ENCODE results near the gene NMS.
"Not testable (repeated sequence)": the region's sequence is repeated elsewhere in the genome, so short reads cannot be mapped to it uniquely, and the experiment has no call there.

NMS gene, protein sequence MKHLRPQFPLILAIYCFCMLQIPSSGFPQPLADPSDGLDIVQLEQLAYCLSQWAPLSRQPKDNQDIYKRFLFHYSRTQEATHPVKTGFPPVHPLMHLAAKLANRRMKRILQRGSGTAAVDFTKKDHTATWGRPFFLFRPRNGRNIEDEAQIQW

GRCh38 chr2:100470182-100470581 lies at the start of gene NMS:
Gene NMS (plus strand): TSS chr2:100470482. CDS start chr2:100470489, 7 bp downstream.
- no peak for DNase-seq

DNA sequence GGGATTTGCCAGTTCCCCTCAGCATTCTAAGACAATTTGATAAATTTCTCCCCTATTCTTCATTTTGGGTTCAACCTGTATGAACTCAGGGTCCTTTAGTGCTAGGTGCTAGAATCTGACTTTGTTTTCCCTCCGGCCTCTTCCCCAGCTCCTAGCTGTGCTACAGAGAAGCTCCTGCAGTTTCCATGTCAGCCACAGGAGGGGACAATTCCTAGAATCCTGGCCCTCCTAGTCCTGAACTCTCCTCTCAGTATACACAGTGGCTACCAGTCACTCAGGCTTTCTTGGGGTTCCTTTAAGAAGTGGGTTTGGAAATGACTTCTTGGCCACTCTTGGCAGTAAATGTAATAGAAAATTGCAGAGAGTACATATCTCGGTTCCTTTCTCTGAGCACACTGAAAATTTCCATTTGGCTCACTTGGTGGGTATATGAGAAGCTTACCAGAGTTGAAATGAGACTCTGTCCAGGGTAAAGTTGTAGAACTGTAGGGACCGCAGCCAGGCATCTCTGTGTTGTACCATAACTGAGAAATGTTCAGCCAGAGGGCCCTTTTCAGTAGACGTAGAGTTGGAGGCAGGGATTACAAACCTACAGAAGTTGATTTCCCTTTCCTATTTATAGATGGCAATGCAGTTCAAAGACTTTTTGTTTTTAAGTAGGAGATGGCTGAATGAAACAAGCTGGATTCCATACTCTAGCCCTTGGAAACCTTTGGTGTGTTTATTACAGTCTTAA lies 47.8 kb upstream of the NMS start:
- no peak for DNase-seq

DNA sequence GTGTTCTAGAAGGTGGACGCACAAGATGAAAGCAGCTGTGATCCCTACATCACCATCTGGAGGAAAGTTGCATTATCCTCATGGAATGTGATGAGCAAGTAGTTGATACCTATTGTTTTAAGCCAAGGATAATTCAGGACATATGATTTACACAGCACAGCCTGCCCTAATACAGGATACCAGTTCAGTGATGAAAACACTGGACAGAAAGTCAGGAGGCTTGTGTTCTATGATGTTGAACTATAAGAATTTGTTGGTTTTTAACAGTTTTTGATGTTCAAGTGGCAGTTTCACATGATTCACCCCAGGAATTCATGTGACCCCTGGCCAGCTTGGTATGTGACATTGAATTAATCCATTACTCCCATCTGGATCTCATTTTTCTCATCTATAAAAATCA lies 46.7 kb upstream of the NMS start:
- DNase-seq, result no peak

- no peak for DNase-seq
These were observed 45.9 kb upstream of the NMS start for GRCh38 chr2:100424277-100424875.

DNA sequence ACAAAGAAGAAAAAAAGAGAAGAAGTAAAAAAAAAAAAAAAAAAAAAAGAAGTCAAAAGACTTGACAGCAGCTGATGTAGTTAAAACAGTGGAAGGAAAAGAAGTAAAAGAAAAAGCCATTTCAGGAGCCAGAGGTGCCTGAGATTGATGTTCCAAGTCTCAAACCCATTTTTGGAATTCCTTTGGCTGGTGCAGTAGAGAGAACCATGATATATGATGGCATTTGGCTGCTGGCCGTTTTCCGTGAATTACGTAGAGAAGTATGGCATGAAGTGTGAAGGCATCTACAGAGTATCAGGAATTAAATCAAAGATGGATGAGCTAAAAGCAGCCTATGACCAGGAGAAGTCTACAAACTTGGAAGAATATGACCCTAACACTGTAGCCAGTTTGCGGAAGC lies 45.2 kb upstream of the NMS start:
- DNase-seq, result no peak

DNA sequence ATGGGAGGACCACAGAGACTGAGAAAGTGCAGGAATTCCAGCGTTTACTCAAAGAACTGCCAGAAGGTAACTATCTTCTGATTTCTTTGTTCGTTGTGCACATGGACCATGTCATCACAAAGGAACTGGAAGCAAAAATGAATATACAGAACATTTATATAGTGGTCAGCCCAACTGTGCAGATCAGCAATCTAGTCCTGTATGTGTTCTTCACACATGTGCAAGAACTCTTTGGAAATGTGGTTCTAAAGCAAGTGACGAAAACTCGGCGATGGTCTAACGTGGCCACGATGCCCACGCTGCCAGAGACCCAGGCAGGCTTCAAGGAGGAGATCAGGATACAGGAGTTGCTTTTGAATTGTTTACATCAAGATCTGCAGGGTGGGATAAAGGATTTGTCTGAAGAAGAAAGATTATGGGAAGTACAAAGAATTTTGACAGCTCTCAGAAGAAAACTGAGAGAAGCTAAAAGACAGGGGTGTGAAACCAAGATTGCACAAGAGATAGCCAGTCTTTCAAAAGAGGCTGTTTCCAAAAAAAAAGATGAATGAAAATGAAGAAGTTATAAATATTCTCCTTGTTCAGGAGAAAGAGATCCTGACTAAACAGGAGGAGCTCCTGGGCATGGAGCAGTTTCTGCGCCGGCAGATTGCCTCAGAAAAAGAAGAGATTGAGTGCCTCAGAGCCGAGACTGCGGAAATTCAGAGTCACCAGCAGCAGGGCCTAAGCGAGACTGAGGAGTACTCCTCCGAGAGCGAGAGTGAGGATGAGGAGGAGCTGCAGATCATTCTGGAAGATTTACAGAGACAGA lies 44.5 kb upstream of the NMS start:
- DNase-seq, result no peak

DNA sequence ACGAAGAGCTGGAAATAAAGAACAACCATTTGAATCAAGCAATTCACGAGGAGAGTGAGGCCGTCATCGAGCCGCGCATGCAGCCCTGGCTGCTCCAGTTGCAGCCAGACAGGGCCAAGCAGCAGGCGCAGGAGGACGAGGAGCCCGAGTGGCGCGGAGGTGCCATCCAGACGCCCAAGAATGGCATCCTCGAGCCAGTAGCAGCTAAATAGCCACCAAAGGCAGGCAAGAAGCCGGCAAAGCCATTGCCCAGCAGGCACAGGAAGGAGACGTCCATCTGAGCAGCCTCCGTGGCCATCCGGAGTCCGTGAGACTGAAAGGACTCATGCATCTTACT lies 43.9 kb upstream of the NMS start:
- no peak for DNase-seq

GRCh38 chr2:100427111-100427510 lies 43.2 kb upstream of the NMS start:
- DNase-seq, result no peak

DNA sequence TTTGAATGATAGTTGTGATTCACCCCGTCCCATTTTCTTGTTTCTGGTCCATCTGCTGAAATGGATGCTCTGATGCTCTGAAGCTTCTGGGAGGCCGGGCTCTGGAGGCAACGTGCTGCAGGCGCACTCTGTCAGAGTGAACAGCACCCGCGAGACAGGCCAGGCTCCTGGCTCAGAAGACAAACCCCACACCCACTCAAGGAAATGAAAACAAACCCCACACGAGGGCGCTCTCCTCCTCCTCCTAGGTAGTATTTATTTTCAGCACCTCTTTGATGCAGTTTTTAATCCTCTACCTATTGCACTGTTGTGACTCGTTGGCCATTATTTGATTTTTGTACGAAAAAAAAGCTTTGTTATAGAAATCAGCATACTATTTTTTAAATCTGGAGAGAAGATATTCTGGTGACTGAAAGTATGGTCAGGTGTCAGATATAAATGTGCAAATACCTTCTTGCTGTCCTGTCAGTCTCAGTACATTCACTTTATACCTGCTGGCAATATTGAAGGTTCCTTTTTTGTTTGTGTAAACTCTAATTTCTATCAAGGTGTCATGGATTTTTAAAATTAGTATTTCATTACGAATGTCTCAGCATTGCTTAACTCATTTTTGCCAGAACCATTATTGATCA lies 42.5 kb upstream of the NMS start:
- DNase-seq, result peak; percentile 66

DNA sequence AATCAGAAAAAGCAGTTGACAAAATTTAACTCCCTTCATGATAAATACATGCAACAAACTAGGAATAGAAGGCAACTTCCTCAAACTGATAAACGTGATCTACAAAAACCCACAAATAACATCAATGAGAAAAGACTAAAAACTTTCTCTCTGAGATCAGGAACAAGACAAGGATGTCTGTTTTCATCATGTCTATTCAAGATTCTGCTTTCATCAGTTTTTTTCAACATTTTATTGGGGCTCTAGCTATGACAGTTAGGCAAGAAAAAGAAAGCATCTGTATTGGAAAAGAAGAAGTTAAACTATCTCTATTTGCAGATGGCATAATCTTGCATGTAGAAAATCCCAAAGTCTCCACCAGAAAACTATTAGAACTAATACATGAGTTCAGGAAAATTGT lies 40.6 kb upstream of the NMS start:
- no peak for DNase-seq

DNA sequence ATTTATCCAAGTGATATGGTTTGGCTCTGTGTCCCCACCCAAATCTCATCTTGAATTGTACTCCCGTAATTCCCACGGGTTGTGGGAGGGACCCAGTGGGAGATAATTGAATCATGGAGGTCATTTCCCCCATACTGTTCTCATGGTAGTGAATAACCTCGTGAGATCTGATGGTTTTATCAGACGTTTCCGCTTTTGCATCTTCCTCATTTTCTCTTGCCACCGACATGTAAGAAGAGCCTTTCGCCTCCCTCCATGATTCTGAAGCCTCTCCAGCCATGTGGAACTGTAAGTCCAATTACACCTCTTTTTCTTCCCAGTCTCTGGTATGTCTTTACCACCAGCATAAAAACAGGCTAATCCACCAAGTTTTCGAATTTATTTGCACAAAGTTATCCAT lies 32.5 kb upstream of the NMS start:
- no peak for DNase-seq

DNA sequence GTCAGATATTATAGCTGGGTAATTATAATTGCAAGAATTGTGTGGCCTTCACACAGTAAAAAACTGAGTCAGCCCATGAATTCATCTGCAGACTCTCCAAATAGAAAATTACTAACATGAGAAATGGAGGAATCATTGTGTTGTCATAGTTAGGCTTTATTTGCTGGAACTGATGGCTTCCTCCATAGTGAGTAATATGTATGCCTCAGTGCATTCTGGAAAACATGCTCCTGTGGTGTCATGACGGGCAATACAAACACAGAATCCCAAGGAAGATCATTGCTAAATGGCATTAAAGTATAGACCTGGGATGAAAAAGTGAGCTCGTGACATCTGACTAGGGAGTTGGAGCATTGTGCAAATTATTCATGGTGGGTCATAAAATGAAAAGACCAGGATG lies 23.6 kb upstream of the NMS start:
- DNase-seq, result no peak

DNA sequence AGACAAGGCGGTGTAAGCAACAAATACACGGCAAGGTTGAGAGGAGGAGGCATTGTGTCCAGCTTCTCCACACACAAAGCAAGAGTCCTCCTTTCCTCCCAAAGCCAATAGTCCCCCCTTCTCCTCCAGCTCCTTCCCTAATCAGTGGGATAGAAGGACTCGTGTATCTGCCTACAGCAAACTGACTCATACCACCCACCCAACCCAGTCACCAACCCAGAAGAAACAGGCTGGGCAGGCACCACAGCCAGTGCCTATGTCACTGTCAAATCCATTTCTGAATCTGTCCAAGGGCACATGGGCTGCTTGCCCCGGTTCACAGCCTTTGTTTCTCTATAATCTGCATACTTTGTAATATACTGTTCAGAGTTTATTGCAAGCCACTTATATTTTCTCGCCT lies 19.2 kb upstream of the NMS start:
- DNase-seq, result no peak

DNA sequence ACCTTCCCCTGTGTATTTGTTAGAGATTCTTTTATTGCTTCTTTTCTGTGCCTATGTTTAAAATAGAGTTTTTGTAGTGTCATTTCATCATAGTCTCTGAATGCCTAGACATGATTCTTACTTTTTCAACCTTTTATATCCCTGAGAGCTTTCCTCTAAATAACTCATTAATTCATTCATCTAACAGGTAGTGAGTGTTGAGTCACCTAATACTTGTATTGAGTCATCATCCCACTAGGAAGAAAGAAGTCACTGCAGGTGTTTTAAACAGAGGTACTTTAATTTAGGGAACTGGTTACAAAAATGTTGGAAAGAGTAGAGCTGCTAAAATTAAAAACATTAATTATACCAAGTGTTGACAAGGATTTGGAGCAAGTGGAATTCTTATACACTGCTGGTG lies 18.5 kb upstream of the NMS start:
- no peak for DNase-seq

GRCh38 chr2:100453853-100454252 lies 16.4 kb upstream of the NMS start:
- no peak for DNase-seq

DNA sequence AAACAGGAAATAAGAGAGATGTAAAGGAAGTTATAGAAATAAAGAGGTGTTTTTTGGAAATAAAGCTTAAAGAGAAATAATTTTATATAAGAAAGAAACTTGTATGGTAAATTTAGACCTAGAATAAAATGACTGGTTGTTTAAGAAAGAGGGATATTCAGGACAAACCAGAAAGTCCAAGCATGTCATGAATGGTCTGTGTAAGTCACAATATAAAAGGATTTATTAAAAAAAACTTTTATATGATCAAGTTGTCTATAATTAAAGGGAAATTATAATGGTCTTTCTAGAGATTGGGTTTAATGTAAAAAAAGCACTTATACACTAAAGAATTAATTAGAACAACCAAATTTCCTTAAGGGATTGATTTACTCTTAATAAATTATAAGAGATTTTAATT lies 13.9 kb upstream of the NMS start:
- DNase-seq, result not testable (repeated sequence)

DNA sequence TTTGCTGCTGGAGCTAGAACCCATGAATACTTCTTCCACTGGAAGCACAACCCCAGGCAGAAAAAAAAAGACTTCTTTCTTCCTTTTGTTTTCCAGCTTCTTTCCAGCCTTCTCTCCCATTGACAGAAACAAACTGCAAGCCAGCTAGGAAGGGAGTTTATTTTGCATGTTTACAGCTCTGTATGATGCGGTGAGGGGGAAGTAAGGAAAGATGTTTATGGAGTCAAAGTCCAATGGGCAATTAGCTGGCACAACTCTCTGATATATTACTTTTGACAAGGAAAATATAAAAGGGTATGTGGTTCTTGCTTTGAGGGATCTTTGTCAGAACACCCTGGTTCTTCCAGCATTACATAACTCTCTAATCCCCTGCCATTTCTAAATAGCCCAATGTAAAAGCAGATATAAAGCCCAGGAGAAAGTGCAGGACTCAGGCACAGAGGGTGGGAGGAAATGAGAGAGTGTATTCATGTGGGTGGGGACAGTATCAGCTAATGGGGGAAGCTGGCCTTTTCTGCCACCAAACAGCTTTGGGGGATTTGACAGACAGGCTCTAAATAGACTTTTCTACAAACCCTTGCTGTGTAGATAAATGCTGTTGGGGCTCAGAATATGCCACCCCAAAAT lies 9.3 kb upstream of the NMS start:
- no peak for DNase-seq

- no peak for DNase-seq
These were observed 724 bp downstream of the NMS start for GRCh38 chr2:100470898-100471514.

- no peak for DNase-seq
These were observed 6.3 kb downstream of the NMS start for GRCh38 chr2:100476606-100477005.

- no peak for DNase-seq
These were observed 12.5 kb downstream of the NMS start for GRCh38 chr2:100482741-100483140.

DNA sequence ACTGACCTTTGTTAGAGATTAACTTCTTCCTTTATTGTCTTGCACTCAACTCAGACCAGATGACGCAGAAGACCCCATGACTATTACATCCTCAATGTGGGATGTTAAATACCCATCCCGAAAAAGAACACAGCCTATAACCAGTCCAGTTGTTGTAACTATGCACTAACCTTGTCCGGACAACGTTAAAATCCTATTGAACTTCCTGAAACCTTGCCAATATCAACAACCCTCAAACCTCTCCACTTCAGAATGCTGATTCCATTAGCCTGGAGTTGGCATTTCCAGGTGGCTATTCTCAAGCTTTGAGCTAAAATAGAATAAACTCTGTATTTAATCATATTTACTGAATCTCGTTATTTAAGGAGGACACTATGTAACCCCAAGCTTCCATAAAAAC lies 13.6 kb downstream of the NMS start:
- no peak for DNase-seq

GRCh38 chr2:100484390-100484789 lies 14.1 kb downstream of the NMS start:
- DNase-seq, result no peak

All from activated T-cell treated with anti-CD3 and anti-CD28 coated beads, Interleukin-2, amount 50 U/mL, for 1 hour (primary cell).